A549 treated with AZD2906 at 1 μM for 4 hours (cell line): ENCODE data around the gene PLXDC2. TPM values are rescaled to one million over a fixed set of nuclear protein-coding genes. Genes with fewer than 3 reads are reported as not detected.

Experiments used
- total RNA-seq: library from RNA; stranded (reverse); fragments of 200-300 nt; extraction: Qiagen RNA extraction; gene quantifications from 5 replicates; pipeline ENCODE4 v1.2.3, GENCODE V29; 2022

PLXDC2 gene
- total RNA-seq = 0.01 to 0.06 TPM (median 0.03 TPM) in 5 replicates

GRCh38 chr10:19816411-19817230 is at the start of gene PLXDC2:
PLXDC2 (plus strand) TSS chr10:19816432.

